Measurements from ENCODE around the gene NTMT1. TPM values are rescaled to one million over a fixed set of nuclear protein-coding genes. Genes with fewer than 3 reads are reported as not detected.

NTMT1 gene
- total and polyA plus RNA-seq, 9 of the 15 experiments (the other 6 are each of a cell fraction or from before 2014, with no cell fraction given) = 42.1 to 116 (median 74.7) TPM

DNA sequence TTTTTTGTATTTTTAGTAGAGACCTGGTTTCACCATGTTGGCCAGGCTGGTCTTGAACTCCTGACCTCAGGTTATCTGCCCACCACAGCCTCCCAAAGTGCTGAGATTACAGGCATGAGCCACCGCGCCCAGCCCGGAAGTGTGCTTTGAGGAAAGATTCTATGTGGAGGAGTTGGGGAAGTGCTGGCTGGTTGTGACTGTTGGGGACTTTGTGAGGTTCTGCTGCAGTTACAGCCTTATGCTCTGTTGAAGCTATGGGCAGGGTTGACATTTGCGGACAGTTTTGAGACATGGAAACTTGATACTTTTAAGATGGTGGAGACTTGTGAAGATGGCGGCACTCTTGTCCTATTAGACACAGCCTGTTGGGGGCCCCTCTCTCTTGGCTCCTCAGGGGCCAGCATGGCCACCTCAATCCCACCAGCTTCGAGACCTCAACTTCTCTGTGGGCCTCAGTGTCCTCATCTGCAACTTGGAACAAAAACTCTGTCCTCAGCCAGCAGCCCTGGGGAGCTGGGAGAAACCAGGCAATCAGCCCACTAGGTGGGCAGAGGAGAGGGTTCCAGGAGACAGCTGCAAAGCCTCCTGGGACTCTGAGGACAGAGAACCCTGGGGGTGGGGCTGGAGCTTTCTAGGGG lies 29.9 kb upstream of the NTMT1 start (continued):
- TF ChIP-seq RCOR1 (IDR thresholded peaks at IDR 0.05; ENCODE audit: borderline replicate concordance in 1 of 2, low read depth in 2 of 2, low read length in 2 of 2) (peak; percentile 92 to 97), FIP1L1 (IDR thresholded peaks at IDR 0.05; ENCODE audit: low read depth, low read length, poor library complexity, severe bottlenecking) (no peak), ZC3H8 (IDR thresholded peaks at IDR 0.05) (no peak), HDGF (IDR thresholded peaks at IDR 0.05) (no peak), NONO (IDR thresholded peaks at IDR 0.05; ENCODE audit: low read depth in 2 of 2, low read length in 1 of 2) (no peak), SNIP1 (IDR thresholded peaks at IDR 0.05; ENCODE audit: low read depth) (no peak), ZNF589 (CRISPR knock-in tag; IDR thresholded peaks at IDR 0.05; ENCODE audit: low read depth) (peak; percentile 97), HCFC1 (IDR thresholded peaks at IDR 0.05; ENCODE audit: low read depth, low read length) (no peak), TRIM24 (IDR thresholded peaks at IDR 0.05) (peak; percentile 83 to 88), MXD1 (CRISPR knock-in tag; IDR thresholded peaks at IDR 0.05; ENCODE audit: borderline replicate concordance, poor library complexity, severe bottlenecking) (no peak), TCF7 (IDR thresholded peaks at IDR 0.05; ENCODE audit: borderline replicate concordance) (no peak), HOXB6 (CRISPR knock-in tag; IDR thresholded peaks at IDR 0.05; ENCODE audit: borderline replicate concordance) (no peak)
- TF ChIP-seq, protein P1, sequence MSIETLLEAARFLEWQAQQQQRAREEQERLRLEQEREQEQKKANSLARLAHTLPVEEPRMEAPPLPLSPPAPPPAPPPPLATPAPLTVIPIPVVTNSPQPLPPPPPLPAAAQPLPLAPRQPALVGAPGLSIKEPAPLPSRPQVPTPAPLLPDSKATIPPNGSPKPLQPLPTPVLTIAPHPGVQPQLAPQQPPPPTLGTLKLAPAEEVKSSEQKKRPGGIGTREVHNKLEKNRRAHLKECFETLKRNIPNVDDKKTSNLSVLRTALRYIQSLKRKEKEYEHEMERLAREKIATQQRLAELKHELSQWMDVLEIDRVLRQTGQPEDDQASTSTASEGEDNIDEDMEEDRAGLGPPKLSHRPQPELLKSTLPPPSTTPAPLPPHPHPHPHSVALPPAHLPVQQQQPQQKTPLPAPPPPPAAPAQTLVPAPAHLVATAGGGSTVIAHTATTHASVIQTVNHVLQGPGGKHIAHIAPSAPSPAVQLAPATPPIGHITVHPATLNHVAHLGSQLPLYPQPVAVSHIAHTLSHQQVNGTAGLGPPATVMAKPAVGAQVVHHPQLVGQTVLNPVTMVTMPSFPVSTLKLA (conservative IDR thresholded peaks at IDR 0.05) = peak in 1 of 2 experiments; percentile 74; a peak in 2 of 4 replicates
- TF ChIP-seq, protein P2, sequence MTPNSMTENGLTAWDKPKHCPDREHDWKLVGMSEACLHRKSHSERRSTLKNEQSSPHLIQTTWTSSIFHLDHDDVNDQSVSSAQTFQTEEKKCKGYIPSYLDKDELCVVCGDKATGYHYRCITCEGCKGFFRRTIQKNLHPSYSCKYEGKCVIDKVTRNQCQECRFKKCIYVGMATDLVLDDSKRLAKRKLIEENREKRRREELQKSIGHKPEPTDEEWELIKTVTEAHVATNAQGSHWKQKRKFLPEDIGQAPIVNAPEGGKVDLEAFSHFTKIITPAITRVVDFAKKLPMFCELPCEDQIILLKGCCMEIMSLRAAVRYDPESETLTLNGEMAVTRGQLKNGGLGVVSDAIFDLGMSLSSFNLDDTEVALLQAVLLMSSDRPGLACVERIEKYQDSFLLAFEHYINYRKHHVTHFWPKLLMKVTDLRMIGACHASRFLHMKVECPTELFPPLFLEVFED (CRISPR knock-in tag; conservative IDR thresholded peaks at IDR 0.05) = peak; percentile 19; the same call in 1 of the 2 replicates
- TF ChIP-seq, protein P3, sequence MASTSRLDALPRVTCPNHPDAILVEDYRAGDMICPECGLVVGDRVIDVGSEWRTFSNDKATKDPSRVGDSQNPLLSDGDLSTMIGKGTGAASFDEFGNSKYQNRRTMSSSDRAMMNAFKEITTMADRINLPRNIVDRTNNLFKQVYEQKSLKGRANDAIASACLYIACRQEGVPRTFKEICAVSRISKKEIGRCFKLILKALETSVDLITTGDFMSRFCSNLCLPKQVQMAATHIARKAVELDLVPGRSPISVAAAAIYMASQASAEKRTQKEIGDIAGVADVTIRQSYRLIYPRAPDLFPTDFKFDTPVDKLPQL (IDR thresholded peaks at IDR 0.05; ENCODE audit: extremely low read depth, insufficient read length) = no peak
- TF ChIP-seq, protein P4, sequence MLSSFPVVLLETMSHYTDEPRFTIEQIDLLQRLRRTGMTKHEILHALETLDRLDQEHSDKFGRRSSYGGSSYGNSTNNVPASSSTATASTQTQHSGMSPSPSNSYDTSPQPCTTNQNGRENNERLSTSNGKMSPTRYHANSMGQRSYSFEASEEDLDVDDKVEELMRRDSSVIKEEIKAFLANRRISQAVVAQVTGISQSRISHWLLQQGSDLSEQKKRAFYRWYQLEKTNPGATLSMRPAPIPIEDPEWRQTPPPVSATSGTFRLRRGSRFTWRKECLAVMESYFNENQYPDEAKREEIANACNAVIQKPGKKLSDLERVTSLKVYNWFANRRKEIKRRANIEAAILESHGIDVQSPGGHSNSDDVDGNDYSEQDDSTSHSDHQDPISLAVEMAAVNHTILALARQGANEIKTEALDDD (IDR thresholded peaks at IDR 0.05) = no peak
- TF ChIP-seq, protein P5, sequence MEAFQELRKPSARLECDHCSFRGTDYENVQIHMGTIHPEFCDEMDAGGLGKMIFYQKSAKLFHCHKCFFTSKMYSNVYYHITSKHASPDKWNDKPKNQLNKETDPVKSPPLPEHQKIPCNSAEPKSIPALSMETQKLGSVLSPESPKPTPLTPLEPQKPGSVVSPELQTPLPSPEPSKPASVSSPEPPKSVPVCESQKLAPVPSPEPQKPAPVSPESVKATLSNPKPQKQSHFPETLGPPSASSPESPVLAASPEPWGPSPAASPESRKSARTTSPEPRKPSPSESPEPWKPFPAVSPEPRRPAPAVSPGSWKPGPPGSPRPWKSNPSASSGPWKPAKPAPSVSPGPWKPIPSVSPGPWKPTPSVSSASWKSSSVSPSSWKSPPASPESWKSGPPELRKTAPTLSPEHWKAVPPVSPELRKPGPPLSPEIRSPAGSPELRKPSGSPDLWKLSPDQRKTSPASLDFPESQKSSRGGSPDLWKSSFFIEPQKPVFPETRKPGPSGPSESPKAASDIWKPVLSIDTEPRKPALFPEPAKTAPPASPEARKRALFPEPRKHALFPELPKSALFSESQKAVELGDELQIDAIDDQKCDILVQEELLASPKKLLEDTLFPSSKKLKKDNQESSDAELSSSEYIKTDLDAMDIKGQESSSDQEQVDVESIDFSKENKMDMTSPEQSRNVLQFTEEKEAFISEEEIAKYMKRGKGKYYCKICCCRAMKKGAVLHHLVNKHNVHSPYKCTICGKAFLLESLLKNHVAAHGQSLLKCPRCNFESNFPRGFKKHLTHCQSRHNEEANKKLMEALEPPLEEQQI (IDR thresholded peaks at IDR 0.05) = no peak
- TF ChIP-seq, protein P6, sequence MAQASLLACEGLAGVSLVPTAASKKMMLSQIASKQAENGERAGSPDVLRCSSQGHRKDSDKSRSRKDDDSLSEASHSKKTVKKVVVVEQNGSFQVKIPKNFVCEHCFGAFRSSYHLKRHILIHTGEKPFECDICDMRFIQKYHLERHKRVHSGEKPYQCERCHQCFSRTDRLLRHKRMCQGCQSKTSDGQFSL (CRISPR knock-in tag; IDR thresholded peaks at IDR 0.05) = no peak
- TF ChIP-seq, protein P6 (tag; IDR thresholded peaks at IDR 0.05) = peak in 1 of 2 experiments; percentile 94; a peak in 2 of 4 replicates

All from K562 (cell line).